ENCODE data around the gene SNX10.

DNA sequence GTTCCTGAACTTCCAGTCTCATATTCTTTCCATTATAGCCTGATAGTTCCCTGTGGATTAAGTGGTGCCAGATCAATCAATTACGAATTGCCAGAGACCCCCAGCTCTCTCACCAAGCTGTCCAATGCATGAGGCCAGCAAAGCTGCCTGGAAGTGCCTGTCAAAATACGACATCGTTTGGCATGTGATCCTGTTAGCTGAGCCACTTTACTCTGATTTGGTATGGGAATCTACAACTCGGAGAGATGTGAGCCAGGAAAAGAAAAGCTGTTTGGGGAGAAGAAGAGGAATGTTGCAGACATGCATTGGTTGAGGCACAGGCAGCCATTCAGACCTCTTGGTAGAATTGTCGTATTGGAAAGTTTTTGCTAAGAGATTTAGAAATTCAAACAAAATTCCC is 3.9 kb downstream of the SNX10 start:
- TF ChIP-seq, protein P1, sequence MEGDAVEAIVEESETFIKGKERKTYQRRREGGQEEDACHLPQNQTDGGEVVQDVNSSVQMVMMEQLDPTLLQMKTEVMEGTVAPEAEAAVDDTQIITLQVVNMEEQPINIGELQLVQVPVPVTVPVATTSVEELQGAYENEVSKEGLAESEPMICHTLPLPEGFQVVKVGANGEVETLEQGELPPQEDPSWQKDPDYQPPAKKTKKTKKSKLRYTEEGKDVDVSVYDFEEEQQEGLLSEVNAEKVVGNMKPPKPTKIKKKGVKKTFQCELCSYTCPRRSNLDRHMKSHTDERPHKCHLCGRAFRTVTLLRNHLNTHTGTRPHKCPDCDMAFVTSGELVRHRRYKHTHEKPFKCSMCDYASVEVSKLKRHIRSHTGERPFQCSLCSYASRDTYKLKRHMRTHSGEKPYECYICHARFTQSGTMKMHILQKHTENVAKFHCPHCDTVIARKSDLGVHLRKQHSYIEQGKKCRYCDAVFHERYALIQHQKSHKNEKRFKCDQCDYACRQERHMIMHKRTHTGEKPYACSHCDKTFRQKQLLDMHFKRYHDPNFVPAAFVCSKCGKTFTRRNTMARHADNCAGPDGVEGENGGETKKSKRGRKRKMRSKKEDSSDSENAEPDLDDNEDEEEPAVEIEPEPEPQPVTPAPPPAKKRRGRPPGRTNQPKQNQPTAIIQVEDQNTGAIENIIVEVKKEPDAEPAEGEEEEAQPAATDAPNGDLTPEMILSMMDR (conservative IDR thresholded peaks at IDR 0.05) = no peak
- TF ChIP-seq ZFX (IDR thresholded peaks at IDR 0.05) = no peak
